CD8-positive, alpha-beta memory T cell (primary cell): ENCODE results near the gene COMP. TPM values are rescaled to one million over a fixed set of nuclear protein-coding genes. Genes with fewer than 3 reads are reported as not detected.

Experiments
- CTCF ChIA-PET: fragments of 350-600 bp; sonication (Branson Sonifier 250); formaldehyde crosslinking; loops from one replicate; lab custom pipeline; 2021; ENCODE audit warnings: antibody characterized with exemption; lab: Charles Lee
- POLR2A ChIA-PET: fragments of 350-600 bp; sonication (Branson Sonifier 250); formaldehyde crosslinking; loops from one replicate; lab custom pipeline; 2021; ENCODE audit warnings: antibody characterized with exemption; lab: Charles Lee
- DNase-seq, 5 donors: peaks; one replicate each; pipeline versions ENCODE4 v3.0.0 to v3.0.0-alpha.2; 2020 to 2022; ENCODE audit warnings: mixed read lengths in 1 of 5
- H3K27ac ChIP-seq: one replicate; pipeline ENCODE4 v1.7.0; 2013; ENCODE audit warnings: low read depth, mild to moderate bottlenecking, low read length, moderate library complexity
- H3K27me3 ChIP-seq: 2 replicates; pipeline ENCODE4 v1.7.0; 2013; ENCODE audit warnings: low read length, mild to moderate bottlenecking; ENCODE audit not compliant: insufficient read depth, poor library complexity, severe bottlenecking
- H3K36me3 ChIP-seq: 2 replicates; pipeline ENCODE4 v1.7.0; 2013; ENCODE audit warnings: mild to moderate bottlenecking, low read length, moderate library complexity; ENCODE audit not compliant: insufficient read depth
- H3K4me1 ChIP-seq: 2 replicates; pipeline ENCODE4 v1.7.0; 2013; ENCODE audit warnings: mild to moderate bottlenecking, low read length, moderate library complexity; ENCODE audit not compliant: insufficient read depth
- H3K4me3 ChIP-seq: 2 replicates; pipeline ENCODE4 v1.7.0; 2013; ENCODE audit warnings: mild to moderate bottlenecking, low read length
- H3K9me3 ChIP-seq: 2 replicates; pipeline ENCODE4 v1.7.0; 2013; ENCODE audit warnings: mild to moderate bottlenecking, low read length
- H3K27ac Mint-ChIP-seq, 8 donors: one replicate each; pipeline ENCODE4 v1.8.0; 2020 to 2021; ENCODE audit warnings: mixed read lengths in 8 of 8, mild to moderate bottlenecking in 6 of 8, inconsistent platforms in 3 of 8, moderate library complexity in 3 of 8
- H3K27me3 Mint-ChIP-seq, 2 donors: one replicate each; pipeline ENCODE4 v1.8.0; 2020 to 2021; ENCODE audit warnings: mixed read lengths in 2 of 2, mild to moderate bottlenecking in 1 of 2, moderate library complexity in 1 of 2
- H3K36me3 Mint-ChIP-seq, 3 donors: one replicate each; pipeline ENCODE4 v1.8.0; 2020 to 2021; ENCODE audit warnings: mixed read lengths in 3 of 3, inconsistent platforms in 1 of 3, mild to moderate bottlenecking in 1 of 3
- H3K4me1 Mint-ChIP-seq, 3 donors: one replicate each; pipeline ENCODE4 v1.8.0; 2020 to 2021; ENCODE audit warnings: mixed read lengths in 3 of 3, inconsistent platforms in 1 of 3, mild to moderate bottlenecking in 1 of 3
- H3K4me3 Mint-ChIP-seq, 7 donors: one replicate each; pipeline ENCODE4 v1.8.0; 2020 to 2021; ENCODE audit warnings: mixed read lengths in 7 of 7, mild to moderate bottlenecking in 6 of 7, moderate library complexity in 4 of 7, inconsistent platforms in 2 of 7
- H3K9me3 Mint-ChIP-seq, 5 donors: one replicate each; pipeline ENCODE4 v1.8.0; 2020 to 2022; ENCODE audit warnings: mixed read lengths in 5 of 5, mild to moderate bottlenecking in 3 of 5, moderate library complexity in 2 of 5, inconsistent platforms in 1 of 5
- polyA plus RNA-seq: library from polyadenylated mRNA; unstranded; fragments of 300-500 nt; fragmentation: Illumina TruSeq; gene quantifications from one replicate; pipeline ENCODE4 v1.2.3, GENCODE V29; 2021
- total RNA-seq, 2 experiments: library from RNA; stranded (reverse); gene quantifications; one replicate each; pipeline ENCODE4 v1.2.3, GENCODE V29; 2021

Gene COMP
- total and polyA plus RNA-seq, 3 experiments from 2014 or later, result not detected

- H3K36me3 Mint-ChIP-seq, result peaks cover 5 to 33% (median 8%) of the 10 kb centered on the region in 3 donors
- H3K4me3 ChIP-seq, result no peak overlapping the region
- DNase-seq, result no peak
- POLR2A ChIA-PET, result no interaction called here
- H3K36me3 ChIP-seq, result no peaks in the 10 kb centered on the region
- no peaks in the 10 kb centered on the region for H3K27me3 Mint-ChIP-seq
- CTCF ChIA-PET, result no interaction called here
- H3K27ac ChIP-seq, result no peak overlapping the region
- peak overlapping the region in 1 of 8 donors; percentile 15 for H3K27ac Mint-ChIP-seq
- no peak overlapping the region for H3K4me3 Mint-ChIP-seq
- H3K4me1 Mint-ChIP-seq, result no peaks in the 10 kb centered on the region
- no peaks in the 10 kb centered on the region for H3K9me3 ChIP-seq
- no peaks in the 10 kb centered on the region for H3K27me3 ChIP-seq
- H3K9me3 Mint-ChIP-seq, result no peaks in the 10 kb centered on the region
- H3K4me1 ChIP-seq, result no peaks in the 10 kb centered on the region
Observed at GRCh38 chr19:18749362-18750231, 41.5 kb downstream of the COMP start.

GRCh38 chr19:18746401-18747325, 44.4 kb downstream of the COMP start:
- Mint-ChIP-seq H3K4me3 (no peak overlapping the region), H3K36me3 (peaks cover 0 to 21% (median 3%) of the 10 kb centered on the region in 3 donors), H3K9me3 (no peaks in the 10 kb centered on the region), H3K4me1 (no peaks in the 10 kb centered on the region), H3K27ac (no peak overlapping the region), H3K27me3 (no peaks in the 10 kb centered on the region)
- POLR2A ChIA-PET, result no interaction called here
- no peak overlapping the region for H3K4me3 ChIP-seq
- no peak overlapping the region for H3K27ac ChIP-seq
- no peaks in the 10 kb centered on the region for H3K4me1 ChIP-seq
- H3K9me3 ChIP-seq, result no peaks in the 10 kb centered on the region
- no peaks in the 10 kb centered on the region for H3K27me3 ChIP-seq
- no peak for DNase-seq
- H3K36me3 ChIP-seq, result no peaks in the 10 kb centered on the region
- CTCF ChIA-PET, result no interaction called here

GRCh38 chr19:18745931-18746330, 45.2 kb downstream of the COMP start:
- H3K27ac ChIP-seq, result no peak overlapping the region
- no peaks in the 10 kb centered on the region for H3K27me3 Mint-ChIP-seq
- no peak overlapping the region for H3K27ac Mint-ChIP-seq
- H3K9me3 Mint-ChIP-seq, result no peaks in the 10 kb centered on the region
- ChIA-PET CTCF (no interaction called here), POLR2A (no interaction called here)
- no peaks in the 10 kb centered on the region for H3K4me1 ChIP-seq
- no peaks in the 10 kb centered on the region for H3K4me1 Mint-ChIP-seq
- no peaks in the 10 kb centered on the region for H3K9me3 ChIP-seq
- no peaks in the 10 kb centered on the region for H3K27me3 ChIP-seq
- no peak for DNase-seq
- no peak overlapping the region for H3K4me3 ChIP-seq
- H3K4me3 Mint-ChIP-seq, result no peak overlapping the region
- H3K36me3 ChIP-seq, result no peaks in the 10 kb centered on the region
- peaks cover 0 to 16% (median 3%) of the 10 kb centered on the region in 3 donors for H3K36me3 Mint-ChIP-seq

GRCh38 chr19:18745012-18745735, 45.9 kb downstream of the COMP start:
- DNase-seq, result no peak
- Histone ChIP-seq H3K36me3 (no peaks in the 10 kb centered on the region), H3K27me3 (no peaks in the 10 kb centered on the region), H3K4me3 (no peak overlapping the region), H3K27ac (no peak overlapping the region), H3K4me1 (no peaks in the 10 kb centered on the region), H3K9me3 (no peaks in the 10 kb centered on the region)
- H3K27ac Mint-ChIP-seq, result no peak overlapping the region
- peaks cover 0 to 9% (median 0%) of the 10 kb centered on the region in 3 donors for H3K36me3 Mint-ChIP-seq
- ChIA-PET POLR2A (no interaction called here), CTCF (no interaction called here)
- H3K4me3 Mint-ChIP-seq, result no peak overlapping the region
- H3K4me1 Mint-ChIP-seq, result no peaks in the 10 kb centered on the region
- H3K9me3 Mint-ChIP-seq, result no peaks in the 10 kb centered on the region
- no peaks in the 10 kb centered on the region for H3K27me3 Mint-ChIP-seq

GRCh38 chr19:18743784-18744418, 47.2 kb downstream of the COMP start:
- no peaks in the 10 kb centered on the region for H3K4me1 Mint-ChIP-seq

GRCh38 chr19:18742838-18743783, 48.0 kb downstream of the COMP start:
- no peaks in the 10 kb centered on the region for H3K4me1 ChIP-seq
- H3K27ac Mint-ChIP-seq, result no peak overlapping the region
- CTCF ChIA-PET, result no interaction called here
- no peaks in the 10 kb centered on the region for H3K27me3 Mint-ChIP-seq
- no peak overlapping the region for H3K27ac ChIP-seq
- H3K36me3 Mint-ChIP-seq, result peaks cover 0 to 3% (median 0%) of the 10 kb centered on the region in 3 donors
- no peaks in the 10 kb centered on the region for H3K9me3 Mint-ChIP-seq
- no peaks in the 10 kb centered on the region for H3K4me1 Mint-ChIP-seq
- H3K4me3 ChIP-seq, result no peak overlapping the region
- no peak for DNase-seq
- no peaks in the 10 kb centered on the region for H3K9me3 ChIP-seq
- POLR2A ChIA-PET, result no interaction called here
- no peak overlapping the region for H3K4me3 Mint-ChIP-seq
- no peaks in the 10 kb centered on the region for H3K27me3 ChIP-seq
- H3K36me3 ChIP-seq, result no peaks in the 10 kb centered on the region

More at GRCh38 chr19:18743784-18744418, 47.2 kb downstream of the COMP start:
- Mint-ChIP-seq H3K27ac (no peak overlapping the region), H3K27me3 (no peaks in the 10 kb centered on the region), H3K4me3 (peak overlapping the region in 1 of 7 donors; percentile 32), H3K36me3 (peaks cover 0 to 4% (median 0%) of the 10 kb centered on the region in 3 donors), H3K9me3 (no peaks in the 10 kb centered on the region)
- Histone ChIP-seq H3K4me1 (no peaks in the 10 kb centered on the region), H3K27me3 (no peaks in the 10 kb centered on the region), H3K36me3 (no peaks in the 10 kb centered on the region), H3K9me3 (no peaks in the 10 kb centered on the region), H3K4me3 (no peak overlapping the region), H3K27ac (no peak overlapping the region)
- ChIA-PET POLR2A (no interaction called here), CTCF (no interaction called here)
- no peak for DNase-seq

- no peaks in the 10 kb centered on the region for H3K9me3 ChIP-seq
- POLR2A ChIA-PET, result no interaction called here
- H3K9me3 Mint-ChIP-seq, result no peaks in the 10 kb centered on the region
- H3K27me3 Mint-ChIP-seq, result no peaks in the 10 kb centered on the region
- no peaks in the 10 kb centered on the region for H3K4me1 ChIP-seq
- H3K4me3 Mint-ChIP-seq, result no peak overlapping the region
- H3K4me3 ChIP-seq, result no peak overlapping the region
- H3K27ac ChIP-seq, result no peak overlapping the region
- H3K4me1 Mint-ChIP-seq, result peaks cover 0 to 2% (median 0%) of the 10 kb centered on the region in 3 donors
- H3K27ac Mint-ChIP-seq, result no peak overlapping the region
- no peaks in the 10 kb centered on the region for H3K27me3 ChIP-seq
- CTCF ChIA-PET, result no interaction called here
- H3K36me3 Mint-ChIP-seq, result peaks cover 0 to 3% (median 0%) of the 10 kb centered on the region in 3 donors
- DNase-seq, result no peak
- H3K36me3 ChIP-seq, result no peaks in the 10 kb centered on the region
Observed at GRCh38 chr19:18742324-18742723, 48.8 kb downstream of the COMP start.
